HG03045 (cell line): ENCODE measurements around the gene TBX3.
"Not testable (repeated sequence)": the region's sequence is repeated elsewhere in the genome, so short reads cannot be mapped to it uniquely, and the experiment has no call there.

Experiments used
- ATAC-seq: cut with Tn5 transposase; IDR thresholded peaks from one replicate; pipeline ENCODE4 v1.9.1; 2021; ENCODE audit warnings: mild to moderate bottlenecking, moderate library complexity; ENCODE audit not compliant: unreplicated experiment

The TBX3 gene

GRCh38 chr12:114684098-114684869, at the start of gene TBX3:
TBX3 (minus strand) TSS chr12:114684175; CDS start chr12:114683200, 975 bp downstream.
- no peak for ATAC-seq

DNA sequence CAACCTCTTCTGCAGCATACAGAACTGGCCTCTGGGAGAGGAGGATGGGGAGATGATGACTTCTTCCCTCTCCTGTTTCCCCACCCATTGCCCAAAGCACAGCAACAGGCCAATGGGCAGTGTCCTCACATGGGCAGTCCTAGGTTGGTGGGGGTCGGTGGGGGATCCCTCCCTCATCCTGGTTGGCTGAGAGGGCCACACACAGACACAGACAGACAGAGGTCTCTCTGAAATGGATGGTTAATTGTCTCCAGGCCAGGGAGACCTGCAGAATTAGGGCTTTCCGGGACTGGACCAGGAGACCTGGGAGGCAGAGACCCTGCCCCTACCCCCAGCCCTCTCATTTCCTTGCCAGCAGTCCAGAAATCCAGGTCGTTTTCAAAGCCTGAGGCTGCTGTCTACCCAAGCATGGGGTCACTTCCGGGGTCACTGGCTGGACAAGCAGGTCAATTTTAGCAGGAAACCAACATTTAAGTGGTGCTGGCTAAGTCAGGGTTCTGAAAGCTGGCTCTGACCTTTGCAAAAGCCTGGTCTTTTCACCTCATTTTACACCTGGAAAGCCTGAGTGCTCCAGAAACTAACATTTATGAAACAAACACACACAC, 48.6 kb upstream of the TBX3 start:
- no peak for ATAC-seq

GRCh38 chr12:114729731-114730130, 45.8 kb upstream of the TBX3 start:
- ATAC-seq = no peak

GRCh38 chr12:114726092-114726710, 42.2 kb upstream of the TBX3 start:
- no peak for ATAC-seq

- not testable (repeated sequence) for ATAC-seq
These were observed 38.2 kb upstream of the TBX3 start for GRCh38 chr12:114722176-114722575.

GRCh38 chr12:114721266-114721665, 37.3 kb upstream of the TBX3 start:
- ATAC-seq = no peak

GRCh38 chr12:114713466-114714215, 29.7 kb upstream of the TBX3 start:
- ATAC-seq = no peak

- ATAC-seq = no peak
These were observed 27.7 kb upstream of the TBX3 start for GRCh38 chr12:114711689-114712152.

DNA sequence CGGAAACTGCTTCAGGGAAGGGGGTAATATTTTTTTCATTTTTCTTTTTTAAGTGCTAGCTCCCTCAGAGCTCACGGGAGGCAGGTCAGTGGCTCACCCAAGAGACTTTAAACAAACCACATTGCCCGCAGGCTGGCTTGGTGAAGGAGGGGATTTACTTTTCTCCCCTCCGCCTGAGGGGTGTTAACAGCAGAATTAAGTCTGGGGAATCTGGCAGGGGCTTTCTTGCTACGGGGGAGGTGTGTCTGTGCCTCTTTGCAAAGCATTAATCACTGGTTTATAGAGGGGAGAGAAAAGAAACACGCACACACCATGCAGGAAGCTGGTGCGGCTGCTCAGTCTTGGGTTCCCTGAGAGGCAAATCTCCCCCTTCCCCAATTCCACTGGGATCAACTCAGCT, 26.2 kb upstream of the TBX3 start:
- ATAC-seq = no peak

DNA sequence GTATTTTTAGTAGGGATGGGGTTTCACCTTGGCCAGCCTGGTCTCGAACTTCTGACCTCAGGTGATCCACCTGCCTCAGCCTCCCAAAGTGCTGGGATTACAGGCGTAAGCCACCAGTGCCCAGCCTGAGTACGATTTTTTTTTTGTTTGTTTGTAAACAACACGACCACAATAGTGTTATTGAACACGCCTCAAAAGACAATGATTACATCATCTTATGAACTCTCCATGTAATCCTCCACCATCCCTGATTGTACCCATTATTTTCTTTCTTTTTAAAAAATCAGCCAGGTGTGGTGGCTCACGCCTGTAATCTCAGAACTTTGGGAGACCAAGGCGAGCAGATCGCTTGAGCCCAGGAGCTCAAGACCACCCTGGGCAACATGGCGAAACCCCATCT, 25.1 kb upstream of the TBX3 start:
- ATAC-seq = no peak

DNA sequence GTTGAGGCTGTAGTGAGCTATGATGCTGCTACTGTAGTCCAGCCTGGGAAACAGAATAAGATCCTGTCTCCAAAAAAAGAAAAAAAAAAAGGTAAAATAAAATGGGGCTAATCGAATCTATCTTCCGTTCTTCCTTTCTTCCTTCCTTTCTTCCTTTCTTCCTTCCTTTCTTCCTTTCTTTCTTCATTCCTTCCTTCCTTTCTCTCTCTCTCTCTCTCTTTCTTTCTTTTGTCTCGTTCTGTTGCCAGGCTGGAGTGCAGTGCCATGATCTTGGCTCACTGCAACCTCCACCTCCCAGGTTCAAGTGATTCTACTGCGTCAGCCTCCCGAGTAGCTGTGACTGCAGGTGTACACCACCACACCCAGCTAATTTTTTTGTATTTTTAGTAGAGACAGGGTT, 24.6 kb upstream of the TBX3 start:
- ATAC-seq = not testable (repeated sequence)

DNA sequence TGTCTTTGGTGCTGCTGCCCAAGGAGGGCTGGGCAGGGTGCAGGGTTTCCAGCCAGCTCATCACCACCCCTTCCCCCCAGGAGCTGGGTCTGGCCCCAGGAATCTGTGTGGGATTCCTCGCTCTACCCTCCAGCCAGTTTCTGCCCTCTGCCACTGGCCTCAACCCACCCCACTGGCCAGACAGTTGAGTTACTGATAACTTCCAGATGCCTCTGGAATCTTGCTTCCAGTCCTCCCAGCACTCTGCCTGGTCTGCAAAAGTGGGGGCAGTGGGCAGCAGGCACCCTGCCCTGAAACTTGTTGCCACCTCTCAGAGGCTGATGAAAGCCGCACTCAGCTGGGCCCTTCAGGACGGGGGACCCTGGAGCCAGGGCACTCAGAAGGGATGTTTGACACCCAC, 20.1 kb upstream of the TBX3 start:
- no peak for ATAC-seq

GRCh38 chr12:114703060-114703493, 19.1 kb upstream of the TBX3 start:
- ATAC-seq = no peak

DNA sequence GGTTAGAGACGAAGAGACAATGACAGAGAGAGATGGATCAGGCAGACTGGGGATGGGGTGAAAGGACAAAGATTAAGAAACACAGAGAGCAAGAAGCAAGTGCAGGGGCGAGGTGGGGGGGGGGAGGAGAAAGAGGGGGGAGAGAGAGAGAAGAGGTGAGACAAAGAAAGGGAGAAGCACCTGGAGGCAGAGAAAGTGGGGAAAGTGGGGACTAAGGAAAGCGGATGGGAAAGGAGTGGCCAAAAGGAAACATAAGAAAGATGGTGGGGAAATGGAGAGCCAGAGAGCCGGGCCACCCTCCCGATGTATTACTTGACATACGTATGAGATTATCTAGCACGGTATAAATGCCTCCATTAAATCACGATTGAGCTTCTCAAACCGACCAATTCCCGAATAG, 18.5 kb upstream of the TBX3 start:
- ATAC-seq = no peak

DNA sequence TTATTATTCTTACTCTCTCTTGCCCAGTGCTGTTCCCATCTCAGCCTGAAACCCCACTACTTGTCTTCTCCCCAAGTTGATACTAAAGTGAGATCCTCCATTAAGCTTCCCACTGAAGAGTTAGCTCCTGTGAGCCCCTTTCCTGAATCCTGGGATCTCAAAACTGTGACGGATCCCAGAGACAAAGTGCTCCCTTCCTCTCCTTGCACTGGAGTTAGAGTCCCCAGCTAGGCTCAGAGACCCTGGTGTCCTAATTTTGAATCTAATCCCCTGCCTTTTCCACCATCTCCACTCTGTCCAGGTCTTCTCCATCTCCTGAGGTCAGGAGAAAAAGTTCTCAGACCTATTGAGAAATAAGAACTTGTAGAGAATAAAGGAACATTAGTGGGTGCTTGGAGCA, 17.6 kb upstream of the TBX3 start:
- no peak for ATAC-seq

- no peak for ATAC-seq
These were observed 17.1 kb upstream of the TBX3 start for GRCh38 chr12:114701104-114701414.

GRCh38 chr12:114700392-114701103, 16.6 kb upstream of the TBX3 start:
- no peak for ATAC-seq

DNA sequence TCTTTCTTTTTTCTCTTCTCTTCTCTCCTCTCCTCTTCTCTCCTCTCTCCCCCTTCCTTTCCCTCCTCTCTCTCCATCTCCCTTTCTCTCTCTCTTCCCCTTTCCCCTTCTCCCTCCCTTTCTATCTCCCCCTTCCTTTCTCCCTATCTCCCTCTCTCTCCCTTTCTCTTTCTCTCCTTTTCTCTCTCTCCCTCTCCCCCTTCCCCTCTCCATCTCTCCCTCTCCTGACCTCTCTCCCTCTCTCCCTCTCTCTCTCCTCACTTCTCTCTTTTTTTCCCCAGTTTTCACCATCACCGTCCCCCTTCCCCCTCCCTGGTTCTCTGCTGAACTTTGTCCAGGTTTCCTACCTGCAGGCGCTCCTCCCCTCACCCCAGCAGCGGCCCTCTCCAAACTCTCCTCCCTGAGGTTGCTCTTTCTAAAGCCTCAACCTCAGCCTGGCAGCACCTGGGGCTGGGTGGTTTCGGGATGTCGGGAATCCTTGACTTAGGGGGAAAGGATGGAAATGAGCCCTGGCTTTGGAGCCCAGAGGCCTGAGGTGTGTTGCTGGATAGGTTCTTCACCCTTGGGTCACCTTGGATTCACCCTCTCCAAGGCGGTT, 14.7 kb upstream of the TBX3 start:
- no peak for ATAC-seq

- ATAC-seq = no peak
These were observed 14.0 kb upstream of the TBX3 start for GRCh38 chr12:114697741-114698565.
